ENCODE data around the gene ANKRD11.

DNA sequence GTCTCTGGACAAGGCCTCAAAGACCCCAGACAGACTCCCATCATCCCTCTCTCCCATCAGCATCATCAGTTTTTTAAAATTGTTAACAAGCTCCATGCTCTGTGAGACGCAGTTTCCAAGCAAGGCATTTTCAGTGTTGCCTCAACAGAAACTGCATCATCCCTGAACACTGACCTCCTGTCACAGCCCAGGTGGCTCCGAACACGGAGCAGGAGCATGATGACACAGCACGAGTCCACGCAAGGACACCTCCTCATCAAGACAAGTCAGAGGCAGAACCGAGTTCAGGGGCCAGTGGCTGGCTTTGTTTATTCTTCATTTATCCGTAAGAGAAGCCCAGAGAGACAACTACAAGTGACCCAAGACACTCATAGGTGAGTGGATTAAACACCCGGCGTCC is 91.4 kb downstream of the ANKRD11 start:
- TF ChIP-seq POLR2A (IDR thresholded peaks at IDR 0.05; ENCODE audit: low read length) (no peak), GATA1 (IDR thresholded peaks at IDR 0.05; ENCODE audit: low read depth, low read length) (no peak)
